GM19455 (cell line): ENCODE results near the gene RTKN2.
A peak's percentile ranks its signal among the peaks of the same experiment; 100 is the strongest.
"Not testable (repeated sequence)": the region's sequence is repeated elsewhere in the genome, so short reads cannot be mapped to it uniquely, and the experiment has no call there.

Source experiments
- ATAC-seq: cut with Tn5 transposase; IDR thresholded peaks from one replicate; pipeline ENCODE4 v1.9.1; 2021; ENCODE audit not compliant: unreplicated experiment

Gene RTKN2, protein sequence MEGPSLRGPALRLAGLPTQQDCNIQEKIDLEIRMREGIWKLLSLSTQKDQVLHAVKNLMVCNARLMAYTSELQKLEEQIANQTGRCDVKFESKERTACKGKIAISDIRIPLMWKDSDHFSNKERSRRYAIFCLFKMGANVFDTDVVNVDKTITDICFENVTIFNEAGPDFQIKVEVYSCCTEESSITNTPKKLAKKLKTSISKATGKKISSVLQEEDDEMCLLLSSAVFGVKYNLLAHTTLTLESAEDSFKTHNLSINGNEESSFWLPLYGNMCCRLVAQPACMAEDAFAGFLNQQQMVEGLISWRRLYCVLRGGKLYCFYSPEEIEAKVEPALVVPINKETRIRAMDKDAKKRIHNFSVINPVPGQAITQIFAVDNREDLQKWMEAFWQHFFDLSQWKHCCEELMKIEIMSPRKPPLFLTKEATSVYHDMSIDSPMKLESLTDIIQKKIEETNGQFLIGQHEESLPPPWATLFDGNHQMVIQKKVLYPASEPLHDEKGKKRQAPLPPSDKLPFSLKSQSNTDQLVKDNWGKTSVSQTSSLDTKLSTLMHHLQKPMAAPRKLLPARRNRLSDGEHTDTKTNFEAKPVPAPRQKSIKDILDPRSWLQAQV

DNA sequence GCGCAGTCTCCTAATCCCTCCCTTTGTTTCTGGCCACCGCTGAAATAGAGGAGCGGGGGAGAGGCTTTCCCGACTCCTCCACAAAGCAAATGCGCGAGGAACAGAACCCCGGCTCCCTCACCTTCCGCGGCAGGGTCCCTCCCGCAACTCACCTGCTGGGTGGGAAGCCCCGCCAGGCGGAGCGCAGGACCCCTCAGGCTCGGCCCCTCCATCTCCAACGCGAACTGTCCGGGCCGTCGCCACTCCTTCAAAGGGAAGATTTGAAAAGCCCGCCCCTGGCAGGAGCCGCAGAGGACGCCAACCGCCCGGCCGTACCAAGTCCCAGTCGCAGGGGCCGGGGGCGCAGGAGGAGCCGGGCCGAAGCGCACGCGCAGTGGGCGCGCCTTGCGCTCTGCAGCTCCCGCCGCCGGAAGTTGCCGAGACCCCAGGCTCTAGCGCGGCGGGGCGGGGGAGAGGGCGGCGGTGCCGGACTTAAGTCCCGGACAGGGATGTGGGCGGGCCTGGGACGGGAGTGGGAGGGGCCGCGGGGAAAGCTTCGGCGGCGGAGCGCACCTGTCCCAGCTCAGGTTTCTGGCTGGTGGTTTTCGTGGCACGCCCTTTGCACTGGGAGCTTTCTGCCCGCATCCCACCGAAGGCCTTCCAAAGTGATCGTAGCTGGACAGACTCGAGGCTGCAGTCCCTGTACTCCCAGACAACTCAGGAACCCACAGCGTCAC lies at the start of gene RTKN2:
Gene RTKN2, minus strand, starts transcription at position 446 of the 716 bp plus-strand sequence. Its CDS starts 234 bp downstream, at position 212.
- ATAC-seq = peak; percentile 73

- no peak for ATAC-seq
Measured at GRCh38 chr10:62317257-62317656, 48.6 kb upstream of the RTKN2 start.

DNA sequence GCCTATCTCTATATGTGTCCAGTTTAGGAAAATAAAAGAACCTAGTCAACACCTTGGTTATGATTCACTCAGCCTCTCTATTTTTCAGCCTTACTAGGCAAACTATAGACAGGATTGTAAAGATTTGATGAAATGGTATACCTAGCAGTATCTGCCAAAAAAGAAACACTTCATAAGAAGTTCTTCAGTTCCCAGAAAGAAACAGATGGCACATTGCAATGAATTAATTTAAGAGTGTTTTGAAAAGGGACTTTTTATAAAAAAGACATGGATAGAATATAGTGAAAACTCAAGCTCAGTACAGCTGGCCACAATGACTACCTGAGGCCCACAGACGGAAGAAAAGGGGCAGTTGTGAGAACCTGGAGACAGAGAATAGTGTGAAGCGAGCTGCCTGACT lies 40.6 kb upstream of the RTKN2 start:
- no peak for ATAC-seq

GRCh38 chr10:62308101-62308500 lies 39.5 kb upstream of the RTKN2 start:
- ATAC-seq = no peak

GRCh38 chr10:62307635-62308034 lies 39.0 kb upstream of the RTKN2 start:
- ATAC-seq = no peak

DNA sequence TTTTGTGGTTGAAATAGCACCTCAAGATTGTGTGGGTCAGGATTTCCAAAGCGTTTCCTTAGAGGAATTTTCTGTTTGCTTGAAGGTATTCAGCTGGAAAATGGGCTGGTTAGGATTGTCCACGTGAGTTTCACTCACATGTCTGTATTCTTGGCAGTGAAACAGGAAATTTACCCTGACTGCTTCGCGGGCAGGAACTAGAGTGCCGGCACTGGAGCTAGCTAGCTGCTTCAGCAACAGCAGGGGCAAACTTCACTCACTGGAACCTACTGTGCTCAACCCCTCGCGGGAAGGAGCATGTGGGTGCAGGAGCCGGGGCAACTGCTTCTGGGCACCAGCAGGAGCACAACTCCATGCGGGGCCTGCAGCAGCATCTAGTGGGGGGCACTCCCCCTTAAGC lies 38.0 kb upstream of the RTKN2 start:
- ATAC-seq = no peak

- ATAC-seq = no peak
Measured at GRCh38 chr10:62305813-62306212, 37.2 kb upstream of the RTKN2 start.

DNA sequence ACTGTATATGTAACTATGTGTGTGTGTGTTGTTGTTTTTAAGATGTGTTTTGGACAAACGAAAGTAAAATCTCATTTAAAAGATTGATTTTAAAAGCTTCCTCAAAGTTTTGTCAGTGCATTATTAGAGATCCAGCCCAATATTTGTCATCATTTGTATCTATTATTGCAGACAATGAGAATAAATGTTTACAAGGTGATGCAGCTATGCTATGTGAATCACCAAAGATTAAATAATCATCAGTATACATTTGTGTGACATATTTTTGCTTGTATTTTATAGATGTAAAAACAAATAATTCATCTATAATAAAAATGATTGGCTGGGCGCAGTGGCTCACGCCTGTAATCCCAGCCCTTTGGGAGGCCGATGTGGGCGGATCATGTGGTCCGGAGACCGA lies 35.3 kb upstream of the RTKN2 start:
- no peak for ATAC-seq

DNA sequence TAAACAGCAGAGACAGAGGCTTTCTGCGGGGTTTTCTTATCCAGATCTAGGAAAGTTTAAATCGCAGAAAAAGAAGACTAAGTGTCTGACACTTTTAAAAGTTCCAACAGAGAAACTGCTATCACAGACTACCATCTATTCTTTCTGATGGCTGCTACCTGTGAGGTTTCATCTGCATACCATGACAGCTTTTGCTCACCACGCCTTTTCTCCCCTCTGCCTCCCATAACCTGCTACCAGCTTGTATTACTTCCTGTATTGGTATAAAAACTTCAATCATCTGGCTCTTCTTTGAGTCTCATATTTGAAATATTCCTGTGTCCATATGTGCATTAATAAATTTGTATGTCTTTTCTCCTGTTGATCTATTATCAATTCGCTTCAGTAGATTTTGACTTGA lies 34.1 kb upstream of the RTKN2 start:
- no peak for ATAC-seq

DNA sequence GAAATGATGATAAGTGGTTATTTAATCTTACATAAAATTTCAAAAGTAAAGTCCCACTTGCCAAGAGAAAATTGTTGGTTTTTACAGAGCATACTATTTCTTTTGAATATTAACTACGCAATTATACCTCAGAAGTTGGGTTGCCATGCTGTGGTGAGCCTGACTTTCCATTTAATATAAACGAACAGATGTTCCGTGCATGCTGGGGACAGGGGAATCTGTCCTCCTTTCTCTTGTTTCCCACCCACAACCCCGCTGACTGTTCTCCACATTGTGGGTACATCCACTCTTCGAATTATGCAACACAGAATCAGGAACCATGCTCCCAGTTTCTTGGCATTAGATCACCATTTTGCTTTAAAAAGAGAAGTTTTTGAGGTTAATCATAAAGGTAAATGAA lies 29.2 kb upstream of the RTKN2 start:
- ATAC-seq = no peak

- ATAC-seq = no peak
Measured at GRCh38 chr10:62284221-62284620, 15.6 kb upstream of the RTKN2 start.

DNA sequence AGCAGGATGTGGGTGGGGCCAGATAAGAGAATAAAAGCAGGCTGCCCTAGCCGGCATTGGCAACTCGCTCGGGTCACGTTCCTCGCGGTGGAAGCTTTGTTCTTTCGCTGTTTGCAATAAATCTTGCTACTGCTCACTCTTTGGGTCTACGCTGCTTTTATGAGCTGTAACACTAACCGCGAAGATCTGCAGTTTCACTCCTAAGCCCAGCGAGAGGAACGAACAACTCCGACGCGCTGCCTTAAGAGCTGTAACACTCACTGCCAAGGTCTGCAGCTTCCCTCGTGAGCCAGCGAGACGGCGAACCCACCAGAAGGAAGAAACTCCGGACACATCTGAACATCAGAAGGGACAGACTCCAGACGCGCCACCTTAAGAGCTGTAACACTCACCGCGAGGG lies 12.7 kb upstream of the RTKN2 start:
- not testable (repeated sequence) for ATAC-seq

DNA sequence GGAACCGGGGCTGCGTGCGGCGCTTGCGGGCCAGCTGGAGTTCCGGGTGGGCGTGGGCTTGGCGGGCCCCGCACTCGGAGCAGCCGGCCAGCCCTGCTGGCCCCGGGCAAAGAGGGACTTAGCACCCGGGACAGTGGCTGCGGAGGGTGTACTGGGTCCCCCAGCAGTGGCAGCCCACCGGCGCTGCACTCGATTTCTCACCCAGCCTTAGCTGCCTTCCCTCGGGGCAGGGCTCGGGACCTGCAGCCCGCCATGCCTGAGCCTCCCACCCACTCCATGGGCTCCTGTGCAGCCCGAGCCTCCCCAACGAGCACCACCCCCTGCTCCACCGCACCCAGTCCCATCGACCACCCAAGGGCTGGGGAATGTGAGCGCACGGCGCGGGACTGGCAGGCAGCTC lies 11.7 kb upstream of the RTKN2 start:
- ATAC-seq = not testable (repeated sequence)

DNA sequence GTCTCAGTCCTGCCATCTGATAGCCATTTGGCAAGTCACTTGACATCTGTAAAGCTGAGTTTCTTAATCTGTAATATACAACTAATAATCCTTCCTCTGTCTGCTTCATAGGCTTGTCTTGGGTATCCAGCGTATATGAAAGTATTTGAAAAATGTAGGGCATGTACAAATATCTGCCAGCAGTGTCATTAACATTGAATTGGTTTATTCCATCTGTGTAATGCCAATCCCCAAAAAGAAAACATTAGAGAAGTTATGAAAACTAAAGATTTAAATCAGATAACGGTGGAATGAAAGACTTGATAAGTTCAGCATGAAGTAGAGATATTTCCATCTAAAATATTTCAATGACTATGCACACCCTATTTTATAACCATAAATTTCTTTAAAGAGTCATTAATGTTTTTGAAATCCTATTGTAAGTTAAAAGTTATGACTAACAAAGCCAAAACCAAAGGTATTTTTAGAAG lies 9.8 kb upstream of the RTKN2 start:
- ATAC-seq = no peak

DNA sequence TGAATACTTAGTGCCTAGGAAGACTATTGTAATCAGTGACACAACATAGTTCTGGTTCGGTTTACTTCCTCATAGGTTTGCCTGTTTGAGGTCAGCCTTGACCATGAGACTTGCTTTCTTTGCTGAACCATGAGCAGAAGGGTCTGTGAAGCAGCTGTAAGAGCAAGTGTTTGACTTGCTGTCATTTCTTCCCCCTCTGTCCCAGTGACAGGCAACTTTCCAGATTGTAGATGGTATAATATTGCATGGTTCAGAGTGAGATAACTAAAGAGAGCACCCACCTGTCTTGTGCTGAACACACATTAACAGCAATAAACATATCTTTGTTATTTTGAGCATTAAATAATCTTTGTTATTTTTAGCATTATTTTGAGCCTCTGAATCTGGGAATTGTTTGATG lies 9.3 kb upstream of the RTKN2 start:
- ATAC-seq = no peak

GRCh38 chr10:62270020-62270419 lies 1.4 kb upstream of the RTKN2 start:
- ATAC-seq = no peak

- no peak for ATAC-seq
Measured at GRCh38 chr10:62268027-62268398, 631 bp downstream of the RTKN2 start.

DNA sequence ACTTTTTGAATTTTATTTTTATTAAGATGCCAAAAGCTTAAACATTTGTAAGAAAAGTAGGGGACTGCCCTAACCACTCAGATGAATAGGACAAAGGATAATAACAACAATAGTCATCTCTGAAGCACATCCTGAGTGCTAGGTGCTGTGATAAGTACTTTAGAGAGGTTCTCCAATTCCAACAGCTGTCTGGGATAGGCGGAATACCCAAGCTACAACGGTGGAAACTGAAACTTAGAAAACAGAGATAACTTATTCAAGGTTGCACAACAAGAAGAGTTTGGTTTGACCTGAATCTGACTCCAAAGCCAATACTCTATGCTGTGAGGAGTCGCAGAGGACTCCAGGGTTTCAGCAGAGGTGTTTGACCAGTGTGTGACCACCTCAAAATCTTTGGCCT lies 2.0 kb downstream of the RTKN2 start:
- ATAC-seq = no peak

DNA sequence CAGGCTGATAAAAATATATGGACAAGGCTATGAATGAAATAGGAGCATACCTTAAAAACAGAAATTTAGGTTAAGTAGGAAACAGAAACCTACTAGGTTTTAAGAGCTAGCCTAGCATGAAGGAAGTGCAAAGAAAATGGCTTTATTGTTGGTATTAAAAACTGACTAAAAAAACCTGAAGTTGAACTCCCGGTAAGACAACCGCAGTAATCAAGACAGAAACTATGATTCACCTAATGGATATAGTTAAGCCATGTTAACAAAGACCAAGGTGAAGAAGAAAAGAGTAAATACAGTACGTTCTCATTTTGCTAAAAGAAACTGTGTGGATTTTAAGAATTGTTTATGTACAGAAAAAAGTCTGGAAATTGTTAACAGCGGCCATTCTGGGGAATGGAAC lies 2.5 kb downstream of the RTKN2 start:
- no peak for ATAC-seq

DNA sequence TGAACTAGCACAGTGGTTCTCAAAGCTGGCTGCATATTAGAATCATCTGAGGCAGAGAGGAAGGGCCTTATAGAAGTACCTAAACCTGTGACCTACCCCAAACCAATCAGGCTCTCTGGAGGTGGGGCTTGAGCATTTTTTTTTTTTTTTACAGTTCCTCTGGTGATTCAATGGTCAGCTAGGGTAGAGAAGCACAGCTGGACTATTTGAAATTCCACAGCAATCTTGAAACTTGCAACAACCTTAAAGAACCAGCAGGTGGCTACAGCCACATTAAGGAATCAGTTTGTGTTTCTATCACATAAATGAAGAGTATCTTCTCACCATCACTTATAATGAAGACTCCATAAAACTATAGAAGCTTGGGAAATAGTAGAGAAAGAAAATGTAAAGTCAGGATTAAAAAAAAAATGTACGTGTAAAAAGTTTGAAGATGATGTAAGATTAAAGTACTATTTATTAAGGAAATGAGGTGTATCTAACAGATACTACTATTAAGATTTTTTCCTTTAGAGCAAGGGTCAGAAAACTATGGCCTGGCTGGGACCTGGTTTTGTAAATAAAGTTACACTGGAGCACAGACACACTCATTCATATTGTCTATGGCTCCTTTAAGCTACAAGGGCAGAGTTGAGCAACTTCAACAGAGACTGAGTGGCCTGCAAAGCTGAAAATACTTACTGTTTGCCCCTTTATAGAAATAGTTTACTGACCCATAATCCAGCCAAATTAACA lies 3.8 kb downstream of the RTKN2 start:
- ATAC-seq = no peak

DNA sequence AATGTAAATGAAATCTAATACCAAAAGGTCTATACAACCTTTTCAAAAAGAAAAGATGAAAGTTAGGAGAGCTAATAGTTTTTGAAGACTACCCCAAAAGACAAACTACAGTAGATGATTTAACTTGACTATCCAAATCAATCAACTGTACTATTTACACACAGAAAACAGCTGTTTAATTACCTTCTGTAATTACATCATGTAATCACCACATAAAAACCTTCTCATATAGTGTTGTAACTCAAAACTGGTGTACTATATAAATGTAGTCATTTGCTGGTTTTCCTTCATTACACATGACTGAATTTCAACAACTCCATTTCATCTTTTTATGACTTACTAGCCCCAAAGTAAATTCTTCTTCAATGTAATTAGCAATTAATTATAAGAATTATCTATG lies 4.5 kb downstream of the RTKN2 start:
- no peak for ATAC-seq
